ENCODE data around the gene MRPL38.

GRCh38 chr17:75913537-75914210, 9.0 kb upstream of the MRPL38 start:
- TF ChIP-seq CTCF (IDR thresholded peaks at IDR 0.05; ENCODE audit: low read depth, low read length, missing input control): no peak
- no peak for TF ChIP-seq HNF4A (conservative IDR thresholded peaks at IDR 0.05)
- no peak for TF ChIP-seq JUND (IDR thresholded peaks at IDR 0.05)
- no peak for TF ChIP-seq HNF4G (IDR thresholded peaks at IDR 0.05)
- no peak for TF ChIP-seq ATF3 (IDR thresholded peaks at IDR 0.05)
- TF ChIP-seq MAX (IDR thresholded peaks at IDR 0.05): no peak
- no peak for TF ChIP-seq RAD21 (IDR thresholded peaks at IDR 0.05)
- no peak for TF ChIP-seq SP1 (IDR thresholded peaks at IDR 0.05)
- no peak for TF ChIP-seq REST (IDR thresholded peaks at IDR 0.05)
